A204.1 (cell line): ENCODE results near the gene ARHGAP22.

Source experiments
- FAIRE-seq: peaks from 2 replicates; lab custom pipeline; 2012; peaks lifted over from hg19 to GRCh38; lab: Jason Lieb, UNC

The ARHGAP22 gene

GRCh38 chr10:48417374-48417773, 187.5 kb downstream of the ARHGAP22 start:
- no peak for FAIRE-seq

- no peak for FAIRE-seq
Observed at GRCh38 chr10:48416584-48417232, 188.2 kb downstream of the ARHGAP22 start.

- FAIRE-seq = no peak
Observed at GRCh38 chr10:48414778-48415177, 190.1 kb downstream of the ARHGAP22 start.

DNA sequence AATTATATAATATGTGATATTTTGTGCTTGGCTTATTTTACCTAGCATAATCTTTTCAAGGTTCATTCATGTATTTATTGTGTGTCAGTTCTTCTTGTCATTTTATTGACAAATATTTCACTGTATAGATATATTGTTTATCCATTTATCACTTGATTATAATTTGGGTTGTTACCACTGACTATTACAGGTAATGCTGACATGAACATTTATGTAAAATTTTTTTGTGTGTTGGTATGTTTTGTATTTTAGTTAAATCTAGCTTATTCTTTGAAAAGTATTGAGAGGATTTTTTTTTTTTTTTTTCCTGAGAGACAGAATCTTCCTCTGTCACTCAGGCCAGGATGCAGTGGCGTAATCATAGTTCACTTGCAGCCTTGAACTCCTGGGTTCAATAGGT, 190.7 kb downstream of the ARHGAP22 start:
- FAIRE-seq = no peak

DNA sequence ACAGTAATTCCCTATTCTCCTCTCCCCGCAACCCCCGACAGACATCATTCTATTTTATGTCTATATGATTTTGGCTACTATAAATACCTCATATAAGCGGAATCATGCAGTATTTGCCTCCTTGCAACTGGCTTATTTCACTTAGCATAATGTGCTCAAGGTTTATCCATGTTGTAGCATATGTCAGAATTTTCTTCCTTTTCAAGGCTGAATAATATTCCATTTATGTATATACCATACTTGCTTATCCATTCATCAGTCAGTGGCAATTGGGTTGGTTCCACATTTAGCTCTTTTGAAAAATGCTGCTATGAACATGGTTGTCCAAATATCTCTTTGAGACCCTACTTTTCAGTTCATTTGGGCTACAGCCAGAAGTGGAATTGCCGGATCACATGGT, 191.9 kb downstream of the ARHGAP22 start:
- no peak for FAIRE-seq

GRCh38 chr10:48412081-48412480, 192.8 kb downstream of the ARHGAP22 start:
- no peak for FAIRE-seq

DNA sequence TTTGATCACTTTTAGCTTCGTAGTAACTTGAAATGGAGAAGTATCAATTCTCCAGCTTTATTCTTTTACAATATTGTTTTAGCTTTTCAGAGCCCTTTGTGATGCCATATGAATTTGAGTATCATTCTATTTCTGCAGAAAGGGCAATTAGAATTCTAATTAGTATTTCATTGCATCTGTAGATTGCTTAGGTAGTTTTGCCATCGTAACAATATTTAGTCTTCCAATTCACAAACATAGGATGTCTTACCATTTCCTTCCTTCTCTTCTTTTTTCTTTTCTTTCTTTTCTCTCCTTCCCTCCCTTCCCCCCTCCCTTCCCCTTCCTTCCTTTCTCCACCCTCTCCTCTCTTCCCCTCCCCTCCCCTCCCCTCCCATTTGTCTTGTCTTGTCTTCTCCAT, 193.4 kb downstream of the ARHGAP22 start:
- FAIRE-seq = no peak

DNA sequence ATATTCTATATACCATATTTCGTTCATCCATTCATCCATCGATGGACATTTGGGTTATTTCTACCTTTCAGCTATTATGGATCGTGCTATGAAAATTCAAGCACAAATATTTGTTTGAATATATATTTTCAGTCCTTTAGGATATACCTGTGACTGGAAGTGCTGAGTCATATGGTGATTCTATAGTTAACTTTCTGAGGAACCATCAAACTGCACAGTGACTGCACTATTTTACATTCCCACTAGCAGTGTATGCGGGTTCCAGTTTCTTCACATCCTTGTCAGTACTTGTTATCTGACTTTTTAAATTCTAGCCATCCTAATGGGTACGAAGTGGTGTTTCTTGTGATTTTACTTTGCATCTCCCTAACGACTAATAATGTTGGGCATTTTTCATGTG, 194.4 kb downstream of the ARHGAP22 start:
- no peak for FAIRE-seq

GRCh38 chr10:48406658-48407057, 198.2 kb downstream of the ARHGAP22 start:
- FAIRE-seq = no peak

DNA sequence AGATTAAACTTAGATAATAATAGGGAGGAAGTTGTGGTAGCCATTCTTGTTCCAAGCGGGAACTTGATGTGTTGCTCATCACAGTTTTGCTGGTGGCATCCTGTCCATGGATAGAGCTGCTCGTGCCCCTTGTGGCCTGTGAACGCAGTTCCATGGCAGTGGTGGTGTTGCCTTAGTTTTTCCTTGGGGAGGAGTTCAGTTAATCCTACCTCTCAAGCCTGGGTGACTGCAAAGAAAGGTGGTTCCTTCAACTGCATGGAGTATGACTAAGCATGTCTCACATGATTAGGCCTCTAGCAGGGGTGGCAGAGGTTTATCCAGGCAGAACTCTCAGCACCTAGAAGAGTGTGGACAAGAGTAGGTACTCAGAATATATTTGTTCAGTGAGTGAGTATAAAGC, 198.7 kb downstream of the ARHGAP22 start:
- FAIRE-seq = no peak

GRCh38 chr10:48404646-48405045, 200.2 kb downstream of the ARHGAP22 start:
- no peak for FAIRE-seq

- no peak for FAIRE-seq
Observed at GRCh38 chr10:48400850-48401220, 204.0 kb downstream of the ARHGAP22 start.

- FAIRE-seq = no peak
Observed at GRCh38 chr10:48400129-48400849, 204.6 kb downstream of the ARHGAP22 start.

- FAIRE-seq = no peak
Observed at GRCh38 chr10:48399551-48399950, 205.3 kb downstream of the ARHGAP22 start.

DNA sequence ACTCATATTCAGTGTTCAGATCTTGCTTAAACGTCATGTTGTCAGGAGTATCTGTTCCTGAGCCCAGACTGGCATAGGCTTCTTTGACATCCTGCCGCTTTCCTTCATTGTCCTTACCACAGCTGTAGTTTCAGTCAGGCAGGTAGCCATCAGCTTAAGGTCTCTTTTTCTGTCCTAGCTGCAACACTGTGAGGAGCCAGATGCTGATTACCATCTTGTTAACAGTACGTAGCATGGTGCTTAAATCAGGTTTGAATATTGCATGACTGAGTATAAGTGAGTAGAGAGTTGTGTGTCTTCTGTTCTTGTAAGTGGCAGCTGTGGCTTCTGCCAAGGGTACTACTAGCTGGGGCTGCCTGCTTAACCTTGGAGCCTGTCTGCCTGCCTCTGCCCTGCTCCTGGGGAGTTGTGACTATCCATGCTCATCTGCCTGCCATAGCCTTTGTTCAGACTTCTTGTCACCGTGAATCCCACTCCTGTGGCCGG, 205.8 kb downstream of the ARHGAP22 start:
- no peak for FAIRE-seq

GRCh38 chr10:48398261-48398660, 206.6 kb downstream of the ARHGAP22 start:
- FAIRE-seq = no peak
